ENCODE results near the gene SLC49A3.

SLC49A3 gene

GRCh38 chr4:712093-712492, 23.1 kb upstream of the SLC49A3 start:
- no peak for TF ChIP-seq CTCF (conservative IDR thresholded peaks at IDR 0.05; ENCODE audit: control insufficient read depth, insufficient read depth, low read depth, low read length)
- no peak overlapping the region for H3K4me3 ChIP-seq (ENCODE audit: control insufficient read depth, low read depth, low read length)
- DNase-seq (ENCODE audit: low read depth): no peak

- no peak for TF ChIP-seq CTCF (conservative IDR thresholded peaks at IDR 0.05; ENCODE audit: control insufficient read depth, insufficient read depth, low read depth, low read length)
- H3K4me3 ChIP-seq (ENCODE audit: control insufficient read depth, low read depth, low read length): no peak overlapping the region
- DNase-seq (ENCODE audit: low read depth): no peak
These were observed 22.0 kb upstream of the SLC49A3 start for GRCh38 chr4:710916-711315.

GRCh38 chr4:710116-710515, 21.2 kb upstream of the SLC49A3 start:
- no peak for DNase-seq (ENCODE audit: low read depth)
- TF ChIP-seq CTCF (conservative IDR thresholded peaks at IDR 0.05; ENCODE audit: control insufficient read depth, insufficient read depth, low read depth, low read length): no peak
- no peak overlapping the region for H3K4me3 ChIP-seq (ENCODE audit: control insufficient read depth, low read depth, low read length)

GRCh38 chr4:709348-709747, 20.4 kb upstream of the SLC49A3 start:
- no peak for DNase-seq (ENCODE audit: low read depth)
- no peak overlapping the region for H3K4me3 ChIP-seq (ENCODE audit: control insufficient read depth, low read depth, low read length)
- no peak for TF ChIP-seq CTCF (conservative IDR thresholded peaks at IDR 0.05; ENCODE audit: control insufficient read depth, insufficient read depth, low read depth, low read length)

GRCh38 chr4:708631-708933, 19.6 kb upstream of the SLC49A3 start:
- peak overlapping the region; percentile 1 for H3K4me3 ChIP-seq (ENCODE audit: control insufficient read depth, low read depth, low read length)
- DNase-seq (ENCODE audit: low read depth): no peak
- no peak for TF ChIP-seq CTCF (conservative IDR thresholded peaks at IDR 0.05; ENCODE audit: control insufficient read depth, insufficient read depth, low read depth, low read length)

- TF ChIP-seq CTCF (conservative IDR thresholded peaks at IDR 0.05; ENCODE audit: control insufficient read depth, insufficient read depth, low read depth, low read length): no peak
- H3K4me3 ChIP-seq (ENCODE audit: control insufficient read depth, low read depth, low read length): peak overlapping the region; percentile 1
- no peak for DNase-seq (ENCODE audit: low read depth)
These were observed 19.1 kb upstream of the SLC49A3 start for GRCh38 chr4:707929-708630.
